GM21367 (cell line): ENCODE results near the gene F10.
"Not testable (repeated sequence)": the region's sequence is repeated elsewhere in the genome, so short reads cannot be mapped to it uniquely, and the experiment has no call there.

Experiments
- ATAC-seq: cut with Tn5 transposase; IDR thresholded peaks from one replicate; pipeline ENCODE4 v1.9.1; 2021; ENCODE audit not compliant: unreplicated experiment

F10 gene

DNA sequence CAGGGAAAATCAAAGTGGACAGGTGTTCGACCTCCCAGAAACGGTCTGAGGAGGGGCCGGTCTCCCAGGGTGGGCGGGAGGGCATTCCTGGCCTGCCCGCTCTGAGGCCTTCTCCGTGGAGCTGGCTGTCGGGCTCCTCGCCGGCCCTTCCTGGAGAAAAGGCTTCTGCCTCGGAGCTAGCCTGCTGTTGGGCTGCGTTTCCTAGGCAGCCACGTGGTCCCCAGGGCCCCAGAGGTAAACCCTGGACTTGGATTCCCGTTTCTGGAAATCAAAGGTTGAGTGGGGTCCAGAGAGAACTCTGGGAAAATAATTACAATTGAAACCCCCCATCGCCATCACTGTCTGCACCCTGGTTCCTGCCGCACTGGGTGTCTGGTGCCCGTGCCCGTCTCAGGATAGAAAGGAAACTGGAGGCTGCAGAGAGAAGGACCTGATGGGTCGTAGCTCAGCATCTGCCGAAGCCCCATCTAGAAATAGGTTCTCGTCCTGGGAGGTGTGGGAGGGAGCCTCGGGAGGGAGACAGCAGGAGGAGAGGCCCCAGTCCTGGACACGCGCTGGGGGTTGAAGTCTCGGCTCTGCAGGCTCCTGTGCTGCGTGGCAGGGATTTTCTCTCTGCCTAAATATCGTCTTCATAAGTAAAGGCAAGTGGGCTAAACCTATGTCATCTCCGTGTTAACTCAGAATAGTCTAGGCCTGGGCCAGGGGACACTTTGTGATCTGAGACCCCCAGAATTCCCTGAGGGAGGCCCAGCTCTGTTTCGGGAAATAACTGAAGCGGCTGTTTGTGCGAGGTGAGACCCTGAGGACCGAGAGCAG, 28.2 kb downstream of the F10 start:
- ATAC-seq = no peak

DNA sequence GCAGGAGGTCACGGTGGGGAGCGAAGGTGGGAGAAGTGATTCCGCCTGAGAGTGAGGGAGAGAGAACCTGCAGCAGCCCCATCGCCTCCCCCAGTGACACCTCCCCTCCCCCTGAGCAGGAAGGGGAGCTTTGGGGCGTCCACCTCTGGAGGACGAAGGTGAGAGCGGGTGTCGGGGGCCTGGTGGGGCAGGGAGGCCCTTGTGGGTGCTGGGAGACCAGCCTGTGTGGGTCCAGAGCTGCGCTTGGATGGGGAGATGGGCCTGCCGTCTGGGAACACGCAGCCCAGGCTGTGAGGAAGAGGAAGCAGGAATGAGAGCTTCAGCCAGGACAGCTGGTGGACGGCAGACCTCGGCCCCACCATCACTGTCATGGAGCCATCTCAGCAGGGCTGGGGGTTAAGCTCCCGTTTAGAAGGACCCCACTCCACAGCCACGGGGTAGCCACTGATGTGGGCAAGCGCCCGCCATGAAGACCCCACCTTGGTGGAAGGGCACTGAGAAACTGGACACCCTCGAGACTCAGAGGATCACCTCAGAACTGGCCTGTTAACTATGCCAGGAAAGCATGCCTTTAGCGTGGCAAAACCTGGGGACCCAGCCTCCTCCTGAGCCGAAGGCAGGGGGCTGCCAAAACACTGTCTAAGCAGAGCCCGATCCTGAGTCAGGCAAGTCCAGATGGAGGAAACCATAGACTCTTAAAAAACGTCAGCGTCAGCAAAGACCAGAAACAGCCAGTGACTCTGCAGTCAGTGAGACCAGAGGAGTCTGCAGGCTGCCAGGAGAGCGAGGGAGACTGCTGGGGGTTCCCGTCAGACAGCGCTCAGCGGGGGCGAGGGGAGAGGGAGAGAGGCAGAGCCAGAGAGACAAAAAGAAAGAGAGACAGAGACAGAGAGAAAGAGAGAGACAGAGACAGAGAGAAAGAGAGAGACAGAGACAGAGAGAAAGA, 29.4 kb downstream of the F10 start:
- ATAC-seq = no peak

DNA sequence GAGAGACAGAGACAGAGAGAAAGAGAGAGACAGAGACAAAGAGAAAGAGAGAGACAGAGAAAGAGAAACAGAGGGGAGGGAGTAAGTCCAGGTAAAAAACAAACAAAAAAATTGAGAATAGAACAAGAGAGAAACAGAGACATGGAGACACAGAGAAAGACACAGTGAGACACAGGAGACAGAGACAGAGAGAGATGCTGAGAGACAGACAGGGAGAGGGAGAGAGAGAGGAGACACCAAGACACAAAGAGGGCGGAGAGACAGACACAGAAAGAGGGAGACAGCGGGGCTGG, 30.0 kb downstream of the F10 start:
- ATAC-seq = no peak

DNA sequence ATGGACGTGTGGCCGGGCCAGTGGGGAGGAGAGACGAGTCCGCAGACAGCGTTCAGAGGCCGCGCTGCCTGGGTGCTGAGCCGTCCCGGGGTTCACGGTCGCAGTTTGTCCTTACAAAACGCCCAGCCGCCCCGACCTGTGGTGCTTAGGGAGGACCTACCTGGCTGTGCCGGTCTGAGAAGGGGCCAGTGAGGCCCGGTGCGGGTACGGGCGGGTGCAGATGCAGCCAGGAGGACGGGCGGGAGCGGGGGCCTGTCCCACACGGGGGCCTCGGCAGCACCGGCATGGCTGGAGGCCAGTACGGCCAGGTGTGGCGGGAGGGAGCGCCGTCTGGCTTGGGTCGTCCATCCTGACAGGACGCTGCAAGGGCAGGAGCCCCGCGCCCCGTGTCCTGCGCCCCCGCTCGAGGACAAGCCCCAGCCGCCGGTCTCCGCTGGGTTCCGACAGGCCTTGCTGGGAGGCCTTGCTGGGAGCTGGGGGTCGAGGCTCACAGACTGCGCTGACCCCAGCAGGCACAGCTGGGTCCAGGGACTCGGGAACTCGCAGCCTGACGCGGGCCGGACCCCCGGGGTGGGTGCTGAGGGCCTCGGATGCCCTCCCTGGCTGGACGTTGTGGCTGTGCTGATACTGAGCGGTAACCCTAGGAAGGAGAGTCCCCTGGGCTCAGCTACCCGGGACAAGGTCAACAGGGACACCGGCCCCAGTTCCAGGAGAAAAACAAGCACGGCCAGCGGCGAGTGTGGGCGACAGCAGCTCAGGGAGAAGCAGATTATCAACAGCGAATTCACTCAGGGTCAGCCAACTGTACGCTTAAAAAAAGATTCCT, 30.6 kb downstream of the F10 start:
- ATAC-seq = no peak

DNA sequence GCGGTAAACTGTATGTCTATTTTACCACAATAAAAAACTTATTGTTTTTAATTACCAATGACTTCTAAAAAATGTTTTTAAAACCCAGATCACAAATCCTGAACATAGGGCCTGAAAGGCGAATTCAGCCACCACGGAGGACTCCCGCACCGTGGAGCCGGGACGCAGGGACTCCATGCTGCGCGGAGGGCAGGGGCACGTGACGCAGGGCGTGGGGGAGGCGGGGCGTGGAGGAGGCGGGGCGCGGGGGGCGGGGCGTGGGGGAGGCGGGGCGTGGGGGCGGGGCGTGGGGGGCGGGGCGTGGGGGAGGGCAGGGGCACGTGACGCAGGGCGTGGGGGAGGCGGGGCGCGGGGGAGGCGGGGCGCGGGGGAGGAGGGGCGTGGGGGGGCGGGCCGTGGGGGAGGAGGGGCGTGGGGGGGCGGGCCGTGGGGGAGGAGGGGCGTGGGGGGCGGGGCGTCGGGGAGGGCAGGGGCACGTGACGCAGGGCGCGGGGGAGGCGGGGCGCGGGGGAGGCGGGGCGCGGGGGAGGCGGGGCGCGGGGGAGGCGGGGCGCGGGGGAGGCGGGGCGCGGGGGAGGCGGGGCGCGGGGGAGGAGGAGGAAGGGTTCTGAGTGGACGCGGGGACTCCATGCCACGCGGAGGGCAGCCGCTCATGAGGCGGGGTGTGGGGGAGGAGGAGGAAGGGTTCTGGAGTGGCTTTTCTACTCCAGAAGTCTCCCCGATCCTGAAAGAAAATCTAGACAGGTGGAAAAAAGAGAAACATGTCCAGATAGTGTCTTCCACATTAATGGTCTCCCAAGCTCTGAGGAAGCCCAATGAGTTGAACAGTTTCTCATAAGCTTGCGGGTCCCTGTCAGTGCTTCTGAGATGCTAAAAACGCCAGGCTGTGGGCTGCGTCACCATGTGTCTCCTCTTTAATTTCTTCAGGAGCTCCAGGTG, 31.5 kb downstream of the F10 start:
- ATAC-seq = no peak

DNA sequence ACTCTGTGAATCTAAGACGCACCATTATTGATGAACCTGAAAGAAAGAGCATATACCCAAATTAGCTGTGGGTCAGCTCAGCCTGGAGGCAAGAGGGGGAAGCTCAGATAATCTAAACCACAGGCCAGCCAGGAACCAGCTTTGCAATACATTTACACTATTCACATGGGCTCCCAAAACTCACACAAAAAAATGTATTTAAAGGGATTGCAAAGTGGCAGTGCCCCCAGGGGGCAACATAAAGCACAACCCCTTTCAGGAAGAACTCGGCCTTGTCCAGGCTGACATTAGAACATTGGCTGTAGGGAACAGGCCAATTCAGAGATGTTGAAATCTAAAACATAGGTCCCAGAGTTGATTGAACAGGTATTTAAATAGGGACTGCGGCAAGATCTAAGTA, 32.6 kb downstream of the F10 start:
- no peak for ATAC-seq

DNA sequence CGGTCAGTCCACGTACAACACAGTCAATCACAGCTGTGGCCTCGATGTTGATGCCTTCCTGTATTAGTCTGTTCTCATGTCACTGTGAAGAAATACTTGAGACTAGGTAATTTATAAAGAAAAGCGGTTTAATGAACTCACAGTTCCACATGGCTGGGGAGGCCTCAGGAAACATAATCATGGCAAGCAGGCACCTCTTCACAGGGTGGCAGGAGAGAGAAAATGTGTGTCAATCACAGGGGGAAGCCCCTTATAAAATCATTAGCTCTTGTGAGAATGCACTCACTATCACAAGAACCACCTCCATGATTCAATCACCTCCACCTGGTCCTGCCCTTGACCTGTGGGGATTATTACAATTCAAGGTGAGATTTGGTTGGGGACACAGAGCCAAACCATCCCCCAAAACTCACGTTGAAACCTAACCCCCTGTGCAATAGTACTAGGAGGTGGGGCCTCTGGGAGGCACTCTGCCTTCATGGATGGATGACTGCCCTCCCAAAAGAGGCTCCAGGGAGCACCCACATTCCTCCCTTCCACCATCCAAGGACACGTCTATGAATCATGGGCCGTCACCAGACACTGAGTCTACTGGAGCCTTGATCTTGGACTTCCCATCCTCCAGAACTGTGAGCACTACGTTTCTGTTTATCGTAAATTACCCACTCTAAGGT, 33.5 kb downstream of the F10 start:
- ATAC-seq = no peak

DNA sequence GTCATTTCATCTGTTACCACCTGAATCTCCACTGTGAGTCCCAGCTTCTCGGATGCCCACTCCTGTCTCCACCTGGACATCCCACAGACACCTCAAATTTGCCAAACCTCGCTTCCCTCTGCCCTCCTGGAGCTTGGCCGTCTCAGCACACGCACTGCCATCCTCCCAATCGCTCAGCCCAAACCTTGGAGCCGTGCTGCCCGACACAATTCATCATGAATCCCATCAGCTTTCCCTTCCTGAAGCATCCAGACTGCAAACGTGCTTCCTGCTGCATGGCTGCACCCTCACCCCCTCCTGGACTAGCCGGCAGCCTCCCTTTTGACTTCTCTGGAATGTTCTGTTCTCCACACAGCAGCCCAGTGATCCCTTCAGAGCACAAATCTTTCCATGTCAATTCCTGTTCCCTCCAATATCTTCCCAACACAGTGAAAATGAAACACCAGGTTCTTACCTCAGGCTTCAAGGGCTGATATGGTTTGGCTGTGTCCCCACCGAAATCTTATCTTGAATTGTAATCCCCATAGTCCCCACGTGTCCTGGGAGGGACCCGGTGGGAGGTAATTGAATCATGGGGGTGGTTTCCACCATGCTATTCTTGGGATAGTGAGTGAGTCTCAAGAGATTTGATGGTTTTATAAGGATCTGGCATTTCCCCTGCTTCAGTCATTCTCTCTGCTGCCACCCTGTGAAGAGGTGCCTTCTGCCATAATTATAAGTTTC, 34.8 kb downstream of the F10 start:
- no peak for ATAC-seq

DNA sequence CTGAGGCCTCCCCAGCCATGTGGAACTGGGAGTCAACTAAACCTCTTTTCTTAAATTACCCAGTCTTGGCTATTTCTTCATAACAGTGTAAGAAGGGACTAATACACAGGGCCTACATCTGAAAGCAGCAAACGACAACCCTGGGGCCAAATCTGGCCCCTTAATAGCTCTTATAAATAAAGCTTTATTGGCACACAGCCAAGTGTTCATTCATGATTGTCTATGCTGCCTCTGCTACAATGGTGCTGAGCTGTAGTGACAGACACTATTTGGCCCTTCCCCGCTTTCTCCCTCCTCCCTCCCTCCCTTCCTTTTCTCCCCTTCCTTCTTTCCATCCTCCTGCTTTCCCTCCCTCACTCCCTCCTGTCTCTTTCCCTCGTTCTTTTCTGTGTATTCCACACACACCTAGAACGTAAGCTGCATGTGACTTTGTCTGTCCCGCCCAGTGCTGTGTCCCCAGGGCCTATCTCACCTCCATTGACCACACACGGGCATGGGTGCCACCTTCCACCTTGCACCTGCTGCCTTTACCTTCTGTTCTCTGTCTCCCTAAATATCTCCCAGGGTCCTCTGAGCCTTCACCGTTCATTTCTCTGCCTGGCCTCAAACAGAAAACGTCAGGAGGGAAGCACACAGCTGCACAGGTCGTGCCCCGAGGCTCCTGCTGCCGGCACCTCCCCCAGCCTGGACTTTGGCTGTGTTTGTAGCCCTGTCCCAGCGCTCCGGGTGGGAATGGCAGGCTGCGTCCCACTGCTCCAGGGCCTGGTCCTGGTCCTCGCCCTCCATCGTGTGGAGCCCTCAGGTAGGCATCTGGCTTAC, 35.5 kb downstream of the F10 start, which contains the start of gene PROZ:
PROZ (plus strand) TSS at position 720 of the 819 bp plus-strand sequence; CDS start at position 733, 13 bp downstream.
- no peak for ATAC-seq

DNA sequence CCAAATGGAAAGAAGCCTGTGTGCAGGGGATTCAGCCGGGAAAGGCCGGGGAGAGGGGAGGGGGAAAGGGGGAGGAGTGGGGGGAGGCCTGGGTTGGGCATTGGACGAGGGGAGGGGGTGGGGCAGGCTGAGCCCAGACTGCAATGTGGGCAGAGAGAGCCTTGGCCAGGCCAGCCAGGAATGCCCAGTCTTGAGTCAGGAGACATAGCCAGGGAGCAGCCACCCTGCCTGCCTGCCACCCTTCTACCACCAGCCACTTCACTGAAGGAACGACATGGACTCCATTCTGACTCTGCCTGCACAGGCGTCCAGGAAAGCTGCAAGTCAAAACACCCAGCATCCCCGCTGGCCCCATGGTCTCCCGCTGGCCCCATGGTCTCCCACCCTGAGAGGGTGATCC, 36.3 kb downstream of the F10 start:
- ATAC-seq = no peak

DNA sequence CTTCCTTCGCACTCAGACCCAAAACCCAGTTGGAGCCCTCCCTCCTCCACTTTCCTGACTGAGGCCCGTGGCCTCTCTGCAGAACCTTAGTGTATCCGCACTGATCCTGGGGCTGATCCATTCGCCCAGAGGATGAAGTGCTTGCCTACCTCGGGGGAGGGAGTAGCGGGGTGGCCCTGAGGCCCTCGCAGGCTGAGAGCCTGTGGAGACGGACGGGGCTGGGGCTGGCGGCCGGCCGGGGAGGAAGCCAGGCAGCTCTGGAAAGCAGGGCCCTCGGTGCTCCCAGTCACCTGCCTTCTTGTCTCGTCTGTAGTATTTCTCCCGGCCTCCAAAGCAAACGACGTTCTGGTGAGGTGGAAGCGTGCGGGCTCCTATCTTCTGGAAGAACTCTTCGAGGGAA, 37.1 kb downstream of the F10 start:
- ATAC-seq = no peak

DNA sequence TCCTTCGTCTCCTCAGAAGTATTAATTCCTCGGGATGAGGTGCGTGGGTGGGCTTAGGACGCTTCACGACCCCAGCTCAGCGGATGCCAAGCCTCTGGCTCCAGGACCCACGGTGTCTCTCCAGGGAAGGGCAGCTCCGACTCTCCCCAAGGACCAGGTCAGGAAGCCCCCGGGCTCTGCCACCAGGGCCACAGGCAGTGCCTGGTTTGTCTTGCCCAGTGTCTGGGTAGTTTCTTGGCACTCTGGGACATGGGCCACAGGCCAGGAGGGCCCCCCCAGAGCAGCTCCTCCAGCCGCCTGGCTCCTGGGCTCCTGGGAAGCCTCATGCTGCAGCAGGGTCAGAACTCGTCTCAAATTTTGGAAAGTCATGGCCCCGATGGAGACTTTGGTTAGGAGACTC, 38.4 kb downstream of the F10 start:
- ATAC-seq = no peak

DNA sequence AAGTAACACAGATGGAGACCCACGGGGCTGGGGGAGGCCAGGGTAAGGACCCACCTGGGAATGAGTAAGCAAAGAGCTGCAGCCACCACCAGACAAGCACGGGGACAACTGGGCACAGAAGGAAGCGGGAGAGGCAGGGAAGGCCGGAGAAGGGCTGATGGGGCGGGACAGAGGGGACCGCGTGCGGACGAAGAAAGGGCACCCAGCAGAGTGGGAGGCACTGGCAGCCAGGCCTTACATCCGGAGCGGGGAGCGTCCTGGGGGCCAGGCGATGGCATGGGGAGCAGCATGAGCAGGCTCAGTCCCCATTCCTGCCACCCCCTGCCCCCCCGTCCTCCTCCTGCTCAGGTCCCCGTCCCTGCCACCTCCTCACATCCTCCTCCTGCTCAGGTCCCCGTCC, 38.8 kb downstream of the F10 start:
- no peak for ATAC-seq

DNA sequence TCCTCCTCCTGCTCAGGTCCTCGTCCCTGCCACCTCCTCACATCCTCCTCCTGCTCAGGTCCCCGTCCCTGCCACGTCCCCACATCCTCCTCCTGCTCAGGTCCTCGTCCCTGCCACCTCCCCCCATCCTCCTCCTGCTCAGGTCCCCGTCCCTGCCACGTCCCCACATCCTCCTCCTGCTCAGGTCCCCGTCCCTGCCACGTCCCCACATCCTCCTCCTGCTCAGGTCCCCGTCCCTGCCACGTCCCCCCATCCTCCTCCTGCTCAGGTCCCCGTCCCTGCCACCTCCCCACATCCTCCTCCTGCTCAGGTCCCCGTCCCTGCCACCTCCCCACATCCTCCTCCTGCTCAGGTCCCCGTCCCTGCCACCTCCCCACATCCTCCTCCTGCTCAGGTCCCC, 39.4 kb downstream of the F10 start:
- ATAC-seq = not testable (repeated sequence)

DNA sequence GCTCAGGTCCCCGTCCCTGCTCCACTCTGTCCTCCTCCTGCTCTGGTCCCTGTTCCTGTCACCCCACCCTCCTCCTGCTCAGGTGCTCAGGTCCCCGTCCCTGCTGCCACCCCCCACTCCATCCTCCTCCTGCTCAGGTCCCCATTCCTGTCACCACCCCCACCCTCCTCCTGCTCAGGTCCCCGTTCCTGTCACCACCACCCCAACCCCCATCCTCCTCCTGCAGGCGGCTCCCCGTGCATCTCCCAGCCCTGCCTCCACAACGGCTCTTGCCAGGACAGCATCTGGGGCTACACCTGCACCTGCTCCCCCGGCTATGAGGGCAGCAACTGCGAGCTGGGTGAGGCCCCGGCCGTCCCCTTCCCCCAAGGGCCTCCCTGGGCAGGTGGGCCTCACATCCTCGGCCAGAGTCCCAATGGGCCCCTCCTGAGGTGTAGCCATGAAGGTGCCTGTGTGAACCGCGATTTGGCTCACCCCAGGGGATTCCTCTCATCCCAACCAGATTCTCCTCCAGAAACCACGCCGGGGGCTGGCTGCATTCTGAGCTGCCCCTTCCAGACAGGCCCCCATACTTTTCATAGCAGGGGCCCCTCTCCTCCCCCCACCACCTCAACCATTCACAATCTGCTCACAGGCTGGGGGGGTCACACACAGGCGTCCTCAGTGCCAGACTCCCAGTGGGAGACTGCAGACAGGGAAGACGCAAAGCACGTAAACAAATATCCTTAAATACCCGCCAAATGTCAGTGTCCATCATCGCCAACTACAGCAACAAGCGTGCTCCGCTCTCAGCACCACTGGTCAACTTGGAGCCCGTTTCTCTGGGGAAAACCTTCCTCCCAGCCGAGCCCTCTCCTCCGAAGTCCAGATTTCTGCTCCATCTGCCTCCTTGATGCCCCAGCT, 40.4 kb downstream of the F10 start:
- ATAC-seq = no peak

DNA sequence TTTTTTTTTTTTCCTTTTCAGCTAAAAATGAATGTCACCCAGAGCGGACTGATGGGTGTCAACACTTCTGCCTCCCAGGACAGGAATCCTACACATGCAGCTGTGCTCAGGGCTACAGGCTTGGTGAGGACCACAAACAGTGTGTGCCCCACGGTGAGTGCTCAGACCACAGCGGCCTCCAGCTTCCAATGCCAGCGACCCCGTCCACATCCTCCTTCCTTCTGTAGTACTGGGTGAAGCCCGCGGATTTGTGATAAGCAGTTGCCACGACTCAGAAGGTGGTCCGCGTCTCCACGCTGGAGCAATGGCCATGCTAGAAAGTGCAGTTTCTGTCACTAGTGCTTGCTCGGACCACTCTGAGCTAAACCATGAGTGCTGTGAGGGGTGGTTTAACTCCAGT, 41.9 kb downstream of the F10 start:
- ATAC-seq = no peak

DNA sequence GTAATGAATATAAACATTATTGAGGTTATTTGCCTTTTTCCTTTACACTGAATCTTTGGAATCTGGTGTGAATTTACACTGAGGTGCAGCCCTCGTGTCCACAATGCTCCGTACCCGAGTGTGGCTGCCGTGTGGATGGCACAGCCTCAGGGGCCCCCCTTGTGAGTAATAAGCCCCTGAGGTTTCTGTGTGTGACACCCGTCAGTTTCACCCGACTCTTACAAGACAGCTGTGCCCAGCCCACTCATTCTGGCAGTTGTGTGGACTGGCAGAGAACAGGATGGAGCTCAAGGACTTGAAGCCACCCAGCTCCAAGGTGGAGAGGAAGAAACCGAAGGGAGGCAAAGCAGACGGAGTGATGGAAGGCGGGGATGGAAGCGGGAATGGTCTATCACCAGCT, 43.7 kb downstream of the F10 start:
- no peak for ATAC-seq
